ENCODE results near the gene SOX13.
A peak's percentile ranks its signal among the peaks of the same experiment; 100 is the strongest.

Gene SOX13

GRCh38 chr1:204033306-204033705 lies 39.6 kb upstream of the SOX13 start:
- no peak for TF ChIP-seq CTCF (conservative IDR thresholded peaks at IDR 0.05; ENCODE audit: low read length)
- no peak for DNase-seq (ENCODE audit: low read depth)
- H3K4me3 ChIP-seq (ENCODE audit: low read length): no peak overlapping the region

GRCh38 chr1:204036882-204037655 lies 35.8 kb upstream of the SOX13 start:
- no peak overlapping the region for H3K4me3 ChIP-seq (ENCODE audit: low read length)
- no peak for DNase-seq (ENCODE audit: low read depth)
- TF ChIP-seq CTCF (conservative IDR thresholded peaks at IDR 0.05; ENCODE audit: low read length): no peak

- no peak for TF ChIP-seq CTCF (conservative IDR thresholded peaks at IDR 0.05; ENCODE audit: low read length)
- H3K4me3 ChIP-seq (ENCODE audit: low read length): no peak overlapping the region
- peak; percentile 8 for DNase-seq (ENCODE audit: low read depth)
Observed at GRCh38 chr1:204041232-204041767, 31.6 kb upstream of the SOX13 start.

- no peak for TF ChIP-seq CTCF (conservative IDR thresholded peaks at IDR 0.05; ENCODE audit: low read length)
- peak; percentile 42 for DNase-seq (ENCODE audit: low read depth)
- no peak overlapping the region for H3K4me3 ChIP-seq (ENCODE audit: low read length)
Observed at GRCh38 chr1:204041803-204042505, 31.0 kb upstream of the SOX13 start.

- TF ChIP-seq CTCF (conservative IDR thresholded peaks at IDR 0.05; ENCODE audit: low read length): no peak
- no peak for DNase-seq (ENCODE audit: low read depth)
- no peak overlapping the region for H3K4me3 ChIP-seq (ENCODE audit: low read length)
Observed at GRCh38 chr1:204042516-204042915, 30.4 kb upstream of the SOX13 start.

- no peak for TF ChIP-seq CTCF (conservative IDR thresholded peaks at IDR 0.05; ENCODE audit: low read length)
- no peak for DNase-seq (ENCODE audit: low read depth)
- H3K4me3 ChIP-seq (ENCODE audit: low read length): no peak overlapping the region
Observed at GRCh38 chr1:204043680-204044079, 29.2 kb upstream of the SOX13 start.

Data from AG10803 (cell line).